Lower leg skin (tissue), 3 donors: Measurements from ENCODE around the gene RASAL1.

Experiments used
- POLR2A ChIP-seq, 2 donors: fragments of 450-650 bp; IDR thresholded peaks; one replicate each; pipeline ENCODE4 v1.6.1; 2016 to 2017; ENCODE audit warnings: antibody characterized with exemption in 2 of 2, mild to moderate bottlenecking in 1 of 2, moderate library complexity in 1 of 2
- TF ChIP-seq, protein P1 (sequence below), 3 donors: fragments of 450-650 bp; IDR thresholded peaks; one replicate each; pipeline ENCODE4 v1.5.1; 2016; ENCODE audit warnings: antibody characterized with exemption in 3 of 3, mild to moderate bottlenecking in 3 of 3, moderate library complexity in 2 of 3

DNA sequence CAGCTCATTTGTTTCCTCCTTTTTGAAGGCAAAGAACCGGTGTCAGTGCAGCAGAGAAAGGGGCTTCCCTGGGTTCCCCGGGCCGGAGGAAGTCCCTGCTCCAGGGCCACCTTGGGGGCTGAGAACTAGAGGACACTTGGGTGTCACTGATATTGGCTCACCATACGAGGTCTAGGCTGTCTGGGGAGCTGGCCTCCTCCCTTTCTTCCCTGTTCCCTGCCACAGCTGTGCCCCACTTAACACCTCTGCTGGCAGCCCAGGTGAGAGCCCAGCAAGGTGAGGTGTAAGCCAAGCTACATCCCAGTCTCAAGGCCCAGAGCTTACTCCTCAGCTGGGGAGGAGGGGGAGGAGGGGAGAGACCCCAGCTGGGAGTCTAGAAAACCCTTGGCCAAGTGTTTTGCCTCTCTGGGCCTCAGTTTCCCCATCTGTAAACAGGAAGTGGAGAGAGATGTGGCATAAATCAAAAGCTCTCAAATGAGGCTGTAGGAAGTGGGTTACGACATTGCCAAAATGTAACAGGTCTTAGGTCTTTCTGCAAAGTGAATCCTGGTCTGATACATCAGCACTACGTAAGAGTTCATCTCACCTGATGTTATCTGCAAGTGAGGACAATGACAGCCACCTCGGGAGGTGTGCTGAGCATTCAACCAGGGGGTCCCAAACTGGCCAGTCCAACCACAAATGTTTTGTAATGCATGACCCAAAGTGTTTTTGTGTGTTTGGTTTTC is 25.5 kb downstream of the RASAL1 start:
- no peak for TF ChIP-seq POLR2A (IDR thresholded peaks at IDR 0.05)
- TF ChIP-seq, protein P1, sequence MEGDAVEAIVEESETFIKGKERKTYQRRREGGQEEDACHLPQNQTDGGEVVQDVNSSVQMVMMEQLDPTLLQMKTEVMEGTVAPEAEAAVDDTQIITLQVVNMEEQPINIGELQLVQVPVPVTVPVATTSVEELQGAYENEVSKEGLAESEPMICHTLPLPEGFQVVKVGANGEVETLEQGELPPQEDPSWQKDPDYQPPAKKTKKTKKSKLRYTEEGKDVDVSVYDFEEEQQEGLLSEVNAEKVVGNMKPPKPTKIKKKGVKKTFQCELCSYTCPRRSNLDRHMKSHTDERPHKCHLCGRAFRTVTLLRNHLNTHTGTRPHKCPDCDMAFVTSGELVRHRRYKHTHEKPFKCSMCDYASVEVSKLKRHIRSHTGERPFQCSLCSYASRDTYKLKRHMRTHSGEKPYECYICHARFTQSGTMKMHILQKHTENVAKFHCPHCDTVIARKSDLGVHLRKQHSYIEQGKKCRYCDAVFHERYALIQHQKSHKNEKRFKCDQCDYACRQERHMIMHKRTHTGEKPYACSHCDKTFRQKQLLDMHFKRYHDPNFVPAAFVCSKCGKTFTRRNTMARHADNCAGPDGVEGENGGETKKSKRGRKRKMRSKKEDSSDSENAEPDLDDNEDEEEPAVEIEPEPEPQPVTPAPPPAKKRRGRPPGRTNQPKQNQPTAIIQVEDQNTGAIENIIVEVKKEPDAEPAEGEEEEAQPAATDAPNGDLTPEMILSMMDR (IDR thresholded peaks at IDR 0.05) = no peak
